22Rv1 (cell line): ENCODE data around the gene KRTAP9-8.

Source experiments
- CTCF ChIP-seq: fragments of 450-650 bp; IDR thresholded peaks from 2 replicates; pipeline ENCODE4 v1.5.1; 2017; ENCODE audit warnings: mild to moderate bottlenecking
- ZFX ChIP-seq: fragments of 450-650 bp; IDR thresholded peaks from 2 replicates; pipeline ENCODE4 v1.6.1; 2017; ENCODE audit warnings: antibody characterized with exemption, borderline replicate concordance

- TF ChIP-seq CTCF, result no peak
- TF ChIP-seq ZFX, result no peak
These were observed 27.3 kb downstream of the KRTAP9-8 start, which contains the start of gene KRTAP9-6 for GRCh38 chr17:41265078-41265477.
